Activated CD8-positive, alpha-beta memory T cell treated with anti-CD3 and anti-CD28 coated beads, Interleukin-2, amount 50 U/mL, for 24 hours (primary cell): ENCODE measurements around the gene RTTN.

Experiments used
- DNase-seq: peaks from one replicate; pipeline ENCODE4 v3.0.0-alpha.2; 2020; ENCODE audit errors: extremely low read depth

The RTTN gene

DNA sequence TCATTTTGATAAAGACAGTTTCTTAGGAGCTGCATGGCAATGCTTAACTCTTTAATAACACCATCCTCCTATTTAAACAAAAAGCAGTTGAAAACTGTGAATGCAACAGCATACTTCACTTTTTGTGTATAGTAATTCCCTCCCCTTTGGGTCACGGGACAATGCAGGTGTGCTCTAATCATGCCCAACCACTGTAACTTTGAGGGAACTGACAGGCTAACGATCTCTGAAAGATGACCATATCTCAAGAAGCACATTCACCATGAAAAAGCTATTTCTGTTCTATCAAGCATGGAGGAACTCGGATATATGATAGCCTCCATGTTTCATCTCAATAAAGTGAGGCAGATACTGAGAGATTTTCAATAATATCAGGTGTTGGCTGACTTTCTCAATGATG lies 176.8 kb downstream of the RTTN start:
- no peak for DNase-seq

DNA sequence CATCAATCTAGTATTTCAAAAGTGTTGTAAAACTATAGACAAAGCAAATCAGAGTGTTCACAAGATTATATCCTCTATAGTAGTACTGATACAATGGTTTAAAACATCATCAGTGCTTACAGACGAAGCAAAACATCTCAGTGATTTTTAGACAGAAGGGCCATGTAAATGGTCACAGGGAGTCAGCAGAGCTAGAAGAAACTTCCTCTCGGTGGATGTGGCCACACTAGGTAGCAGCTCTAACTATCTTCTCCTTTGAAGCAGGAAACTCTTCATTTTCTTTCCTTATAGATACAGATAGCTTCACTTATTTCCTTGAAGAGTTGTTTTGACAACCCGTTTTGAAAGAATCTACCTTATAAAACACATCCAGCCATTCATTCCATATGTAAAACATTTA lies 177.4 kb downstream of the RTTN start:
- DNase-seq: no peak

DNA sequence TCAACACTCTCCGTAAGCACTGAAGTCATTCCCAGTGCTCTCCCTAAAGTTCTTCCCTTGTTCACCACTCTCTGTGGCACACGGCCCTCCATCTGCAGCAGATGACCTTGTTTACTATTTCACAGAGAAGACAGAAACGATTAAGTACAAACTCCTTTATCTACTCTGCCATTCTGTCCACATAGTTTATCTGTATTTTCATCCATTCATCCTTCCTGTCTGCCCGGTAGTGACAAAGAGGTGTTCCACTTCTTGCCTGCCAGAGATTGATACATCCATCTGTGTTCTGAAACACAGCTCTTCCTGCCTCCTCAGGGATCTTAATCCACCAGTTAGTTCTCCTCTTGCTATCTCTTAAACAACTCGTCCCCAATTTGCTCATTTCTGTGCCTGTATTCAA lies 179.9 kb downstream of the RTTN start:
- no peak for DNase-seq

DNA sequence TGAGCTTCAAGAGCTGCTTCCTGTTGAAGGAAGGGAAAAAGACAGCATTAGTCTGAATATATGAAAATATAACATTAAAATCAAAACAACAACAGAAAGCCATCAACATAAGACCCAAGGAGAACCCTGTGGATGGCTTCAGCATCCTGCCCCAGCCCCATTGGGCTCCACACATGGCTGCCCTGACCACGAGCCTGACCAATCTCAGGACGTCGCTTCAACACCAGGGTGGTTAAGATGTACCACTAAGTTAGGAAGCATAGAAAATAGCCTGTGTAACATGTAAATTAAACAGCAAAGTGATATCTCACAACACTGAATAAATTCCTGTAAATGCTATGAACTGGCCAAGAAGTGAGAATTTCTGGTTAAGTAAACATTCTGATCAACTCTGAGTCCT lies 180.7 kb downstream of the RTTN start:
- no peak for DNase-seq

DNA sequence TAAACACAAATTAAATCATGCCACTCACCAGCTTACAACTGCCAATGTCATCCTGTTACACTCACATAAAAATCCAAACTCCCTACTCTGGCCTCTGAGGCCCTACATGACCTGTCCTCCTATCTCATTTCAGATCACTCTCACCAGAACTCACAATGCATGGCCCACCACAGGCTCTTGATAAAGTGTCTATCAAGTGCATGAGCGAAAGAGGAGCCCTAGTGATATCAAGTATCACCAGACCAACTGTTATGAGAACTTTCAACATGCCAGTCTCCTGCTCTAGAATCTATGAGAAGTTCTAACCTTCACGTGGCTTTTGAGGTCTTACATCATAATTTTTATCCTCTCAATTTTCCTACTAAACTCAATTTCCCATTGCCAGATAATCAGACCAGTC lies 181.4 kb downstream of the RTTN start:
- no peak for DNase-seq

DNA sequence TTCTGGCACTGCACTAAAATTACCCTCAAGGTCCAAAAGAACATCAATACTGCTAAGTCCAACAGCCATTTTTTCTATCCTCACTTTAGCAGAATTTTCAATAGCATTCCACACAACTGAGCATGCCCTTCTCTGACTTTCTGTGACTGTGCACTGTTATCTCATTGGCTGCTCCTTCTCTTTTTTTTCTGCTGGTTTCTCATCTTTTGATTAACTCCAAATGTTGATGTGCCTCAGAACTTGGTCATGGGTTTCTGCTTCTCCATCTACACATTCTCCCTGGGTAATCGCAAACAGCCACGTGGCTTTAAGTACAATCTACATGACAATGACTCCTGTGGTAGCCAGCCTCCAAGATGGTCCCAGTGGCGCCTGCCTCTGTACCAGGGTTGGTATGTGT lies 182.9 kb downstream of the RTTN start:
- DNase-seq: no peak

DNA sequence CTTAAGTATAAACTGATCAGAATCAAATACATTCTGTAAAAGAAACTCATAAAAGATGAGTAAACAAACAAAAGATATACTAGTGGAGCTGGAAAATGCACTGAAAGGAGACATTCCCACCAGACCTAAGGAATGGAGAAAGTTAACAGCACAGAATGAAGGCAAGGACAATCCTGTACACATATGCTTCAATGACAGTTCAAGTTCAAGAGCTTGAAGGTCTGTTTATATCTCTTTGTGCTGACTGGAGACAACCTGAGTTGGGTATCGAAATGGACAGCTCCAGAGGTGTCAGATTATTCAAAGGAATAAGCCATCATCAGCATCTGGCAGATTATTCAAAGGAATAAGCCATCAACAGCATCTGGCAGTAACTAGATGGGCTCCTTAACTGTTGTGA lies 184.0 kb downstream of the RTTN start:
- DNase-seq: no peak

DNA sequence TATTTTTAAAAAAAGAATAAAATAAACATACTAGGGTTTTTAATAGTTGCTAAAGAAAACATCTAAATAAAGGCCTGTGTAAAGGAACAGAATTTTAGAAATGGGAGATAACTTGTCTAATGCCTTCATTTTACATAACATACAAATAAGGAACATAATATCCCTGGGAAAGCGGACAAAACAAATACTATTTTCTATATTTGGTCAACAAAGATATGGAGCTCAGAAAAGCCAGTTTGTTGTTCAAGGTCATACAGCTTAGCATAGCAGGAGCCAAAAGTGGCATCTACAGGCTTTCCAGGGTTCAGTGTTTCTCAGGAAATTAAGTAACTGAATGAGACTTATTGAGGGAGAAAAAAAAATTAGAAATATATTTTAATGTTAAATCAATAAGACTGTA lies 184.4 kb downstream of the RTTN start:
- DNase-seq: no peak

DNA sequence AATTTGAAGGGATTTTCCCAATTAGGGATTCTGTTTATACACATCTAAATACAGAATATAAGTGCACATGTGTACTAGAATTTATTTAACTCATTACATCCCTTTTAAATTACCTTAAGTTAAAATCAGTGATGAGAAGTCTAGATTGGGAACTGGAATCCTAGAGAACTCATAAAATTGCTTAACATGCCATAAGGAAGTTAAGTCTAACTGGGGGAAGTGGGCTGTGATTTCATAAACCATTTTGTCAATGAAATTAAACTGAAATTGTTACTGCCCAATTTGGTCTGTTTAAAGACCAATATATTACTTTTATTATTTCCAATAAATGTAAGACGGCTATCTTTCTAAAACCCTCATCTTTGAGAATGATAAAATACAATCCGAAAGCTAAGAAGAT lies 185.5 kb downstream of the RTTN start:
- no peak for DNase-seq

DNA sequence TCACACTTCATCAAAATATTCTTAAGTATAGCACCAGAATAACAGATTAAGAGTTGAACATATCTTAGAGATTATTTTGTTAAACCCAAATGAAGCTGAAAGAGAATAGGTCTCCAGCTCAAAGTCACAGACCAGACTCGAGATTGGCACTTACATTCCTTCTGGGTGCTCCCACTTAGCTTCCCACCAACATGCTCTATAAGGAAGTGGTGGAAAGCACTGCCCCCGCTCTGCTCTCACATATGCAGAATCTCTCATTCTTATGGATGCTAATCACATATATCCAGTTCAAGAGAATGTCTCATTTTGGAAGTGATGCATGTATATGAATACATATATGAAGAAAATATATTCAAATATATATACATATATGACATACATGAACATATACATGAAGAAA lies 186.4 kb downstream of the RTTN start:
- no peak for DNase-seq

DNA sequence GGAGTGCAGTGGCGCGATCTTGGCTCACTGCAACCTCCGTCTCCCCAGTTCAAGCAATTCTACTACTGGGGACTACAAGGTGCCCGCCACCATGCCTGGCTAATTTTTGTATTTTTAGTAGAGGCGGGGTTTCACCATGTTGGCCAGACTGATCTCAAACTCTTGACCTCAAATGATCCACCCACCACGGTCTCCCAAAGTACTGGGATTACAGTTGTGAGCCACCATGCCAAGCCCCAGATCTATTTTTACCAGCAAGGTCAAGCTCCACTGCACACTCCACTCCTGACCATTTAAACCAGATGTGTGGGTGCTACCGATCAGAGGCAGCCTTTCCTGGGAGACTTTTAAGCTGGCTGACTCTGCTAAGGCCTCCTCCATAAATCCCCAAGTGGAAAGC lies 190.4 kb downstream of the RTTN start:
- DNase-seq: no peak

DNA sequence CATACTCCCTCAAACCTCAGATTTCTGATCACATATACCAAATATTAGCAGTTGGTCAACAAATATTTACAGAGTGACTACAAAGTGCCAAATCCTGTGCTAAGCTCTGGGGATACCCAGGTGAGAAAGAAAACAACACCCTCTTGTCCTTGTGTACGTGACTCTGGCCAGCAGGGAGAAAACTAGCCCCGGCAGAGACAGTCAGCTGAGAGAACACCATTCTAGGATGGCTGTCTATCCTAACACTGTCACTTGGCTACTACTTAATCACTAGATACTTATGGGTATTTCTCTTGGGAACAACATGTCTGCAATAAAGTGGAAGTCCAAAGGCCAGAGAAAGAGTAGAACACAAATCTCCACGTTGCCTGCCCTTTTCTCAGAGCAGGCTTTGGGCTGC lies 199.9 kb downstream of the RTTN start:
- DNase-seq: no peak

DNA sequence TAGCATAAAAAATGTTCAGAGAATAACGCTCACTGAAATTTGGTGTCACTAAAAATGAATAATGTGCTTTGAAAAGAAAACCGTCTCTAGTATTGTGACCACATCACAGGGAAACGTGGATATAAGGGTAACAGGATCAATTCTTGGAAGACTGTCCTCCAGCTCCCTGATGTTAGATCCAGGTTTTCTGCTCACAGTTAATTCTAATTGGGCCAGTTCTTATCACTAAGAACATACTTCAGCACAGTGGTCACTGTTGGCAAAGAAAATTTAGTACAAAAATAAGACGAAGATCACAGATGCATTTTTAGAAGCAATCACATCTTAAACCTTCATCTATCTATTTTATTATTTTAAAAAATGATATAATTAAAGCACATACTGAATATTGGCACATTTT lies 200.8 kb downstream of the RTTN start:
- no peak for DNase-seq

DNA sequence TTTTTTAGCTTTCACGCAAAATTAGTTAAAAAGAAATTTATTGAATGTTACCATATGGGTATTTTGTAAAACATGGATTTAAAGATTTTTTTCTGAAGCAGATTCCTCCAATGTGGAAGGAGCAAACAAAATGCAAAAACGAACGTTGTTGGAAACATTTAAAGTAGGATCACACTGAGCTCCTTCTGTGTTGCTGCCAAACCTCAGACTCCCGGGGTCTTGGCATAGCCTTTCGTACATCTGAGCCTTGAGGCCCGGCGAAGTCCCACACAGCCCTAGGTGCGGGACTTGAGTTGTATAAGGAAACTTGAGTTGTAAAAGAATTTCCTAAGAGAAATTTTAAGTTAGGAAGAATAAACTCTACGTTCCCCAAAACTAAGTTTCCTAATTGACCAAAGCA lies 205.8 kb downstream of the RTTN start:
- DNase-seq: no peak

DNA sequence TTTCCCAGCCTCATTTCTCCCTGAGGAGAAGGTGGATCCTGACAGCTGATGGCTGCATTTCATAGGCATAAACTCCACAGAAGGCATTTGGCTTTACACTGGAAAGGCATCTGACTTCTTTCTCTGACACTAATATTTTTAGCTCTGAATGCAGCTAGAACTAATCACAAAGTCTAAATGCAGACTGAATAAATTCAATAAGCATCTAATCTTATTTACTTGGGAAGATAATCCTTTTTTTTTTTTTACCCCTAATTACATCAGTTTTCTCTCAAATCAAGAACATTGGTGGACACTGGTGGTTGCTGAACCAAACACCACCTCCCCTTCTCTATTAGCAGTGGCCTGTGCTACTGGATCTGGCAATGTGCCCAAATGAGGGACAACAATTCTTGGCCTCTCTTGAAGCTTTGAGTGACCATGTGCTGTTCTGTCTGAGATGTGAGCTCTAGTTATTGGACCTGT lies 206.9 kb downstream of the RTTN start:
- no peak for DNase-seq

DNA sequence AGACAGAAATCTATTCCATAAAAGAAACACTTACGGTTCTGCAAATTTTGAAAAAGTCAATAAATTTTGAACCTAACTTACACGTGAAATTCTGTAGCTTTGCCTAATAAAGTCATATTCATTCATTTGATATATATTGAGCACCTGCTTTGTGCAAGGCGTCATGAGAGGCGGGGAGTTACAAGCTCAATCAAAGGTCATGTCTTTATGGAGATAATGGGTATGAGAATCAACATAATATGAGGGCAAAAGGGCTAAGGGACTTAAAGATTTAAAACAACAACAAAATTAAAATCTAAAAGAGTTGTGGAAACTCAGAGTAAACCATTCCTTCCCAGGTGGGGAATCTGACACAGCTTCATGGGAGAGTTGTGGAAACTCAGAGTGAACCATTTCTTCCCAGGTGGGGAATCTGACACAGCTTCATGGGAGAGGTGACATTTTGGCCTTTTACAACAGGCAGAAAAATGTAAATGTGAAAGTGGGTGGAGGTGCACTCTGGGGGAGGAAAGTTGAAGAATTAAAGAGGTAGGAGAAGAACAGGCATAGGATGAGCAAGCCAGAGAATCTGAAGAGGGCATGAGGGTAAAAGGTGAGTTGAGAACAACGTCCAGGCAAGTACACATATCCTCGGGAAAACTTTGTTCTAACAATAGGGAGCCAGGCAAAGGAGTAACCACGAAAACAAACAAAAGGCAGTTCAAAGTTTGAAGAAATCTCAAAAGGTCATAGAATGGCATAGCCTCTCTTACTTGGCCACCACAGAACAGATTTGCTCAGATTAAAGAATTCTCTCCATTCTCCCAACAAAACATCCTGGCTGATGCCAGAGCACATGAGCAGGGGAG lies 208.3 kb downstream of the RTTN start:
- no peak for DNase-seq

DNA sequence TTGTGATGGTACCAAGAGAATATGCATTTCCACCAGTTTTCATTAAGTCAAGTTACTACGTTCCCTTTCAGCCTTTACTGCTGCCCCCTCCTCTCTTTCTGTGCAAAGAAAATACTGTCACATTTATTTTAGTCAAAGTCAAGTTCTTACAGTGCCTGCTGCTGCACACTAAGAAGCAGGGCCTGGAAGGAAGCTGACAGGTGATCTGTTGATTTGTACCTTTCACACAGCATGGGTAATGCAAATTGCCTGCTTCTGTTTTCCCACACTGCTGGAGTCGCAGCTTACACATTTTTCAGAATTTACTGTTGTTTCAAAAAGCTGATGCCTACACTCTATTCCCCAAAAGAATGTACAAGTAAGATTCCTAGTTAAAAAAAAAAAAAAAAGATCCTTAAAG lies 209.1 kb downstream of the RTTN start:
- no peak for DNase-seq

DNA sequence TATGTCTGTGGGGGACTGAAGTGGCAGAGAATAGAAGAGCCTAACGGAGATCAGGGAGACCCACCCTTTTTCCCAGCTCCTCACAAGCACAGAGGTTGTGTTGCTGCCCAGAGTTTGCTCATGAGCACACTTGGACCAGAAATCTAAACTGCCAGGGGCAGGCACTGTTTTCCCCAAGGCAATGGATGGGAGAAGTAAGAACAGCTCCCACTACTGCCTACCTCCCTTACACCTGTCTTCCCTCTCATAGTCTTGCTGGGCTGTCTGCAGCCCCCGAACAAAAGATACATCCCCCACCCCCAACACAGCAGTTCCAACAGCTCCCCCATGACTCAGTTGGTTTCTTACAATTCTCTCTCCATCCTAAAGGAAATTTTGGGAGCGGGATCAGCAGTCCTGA lies 209.7 kb downstream of the RTTN start:
- DNase-seq: no peak

DNA sequence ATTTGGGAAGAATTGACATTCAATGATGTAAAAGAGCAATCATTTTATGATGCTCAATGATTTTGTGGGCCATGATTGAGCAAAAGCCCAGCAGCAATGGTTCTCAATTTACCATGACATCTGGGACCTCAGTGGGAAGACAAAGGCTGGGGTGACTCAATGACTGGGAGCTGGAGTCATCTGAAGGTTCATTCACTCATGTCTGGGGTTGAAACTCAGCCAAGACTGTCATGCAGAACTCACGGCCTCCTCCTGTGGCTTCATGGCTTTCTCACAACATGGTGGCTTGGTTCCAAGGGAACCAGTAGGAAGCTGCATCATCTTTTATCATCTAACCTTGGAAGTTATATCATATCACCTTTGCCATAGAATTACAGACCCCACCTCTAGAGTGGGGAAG lies 212.7 kb downstream of the RTTN start:
- no peak for DNase-seq

DNA sequence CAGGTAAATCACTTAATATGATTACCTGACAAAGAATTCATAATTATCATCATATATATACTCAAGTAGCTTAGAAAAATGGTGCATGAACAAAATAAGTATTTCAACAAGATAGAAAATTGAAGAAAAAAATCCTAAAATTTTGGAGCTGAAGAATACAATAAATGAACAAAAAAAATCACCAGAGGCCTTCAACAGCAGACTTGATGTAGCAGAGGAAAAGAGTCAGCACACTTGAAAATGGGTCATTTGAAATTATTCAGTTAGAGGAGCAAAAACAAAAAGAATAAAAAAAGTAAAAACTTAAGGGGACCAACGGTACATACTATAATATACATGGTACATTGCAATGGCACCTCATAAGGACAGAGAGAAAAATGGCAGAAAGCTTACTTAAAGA lies 217.6 kb downstream of the RTTN start:
- DNase-seq: no peak

DNA sequence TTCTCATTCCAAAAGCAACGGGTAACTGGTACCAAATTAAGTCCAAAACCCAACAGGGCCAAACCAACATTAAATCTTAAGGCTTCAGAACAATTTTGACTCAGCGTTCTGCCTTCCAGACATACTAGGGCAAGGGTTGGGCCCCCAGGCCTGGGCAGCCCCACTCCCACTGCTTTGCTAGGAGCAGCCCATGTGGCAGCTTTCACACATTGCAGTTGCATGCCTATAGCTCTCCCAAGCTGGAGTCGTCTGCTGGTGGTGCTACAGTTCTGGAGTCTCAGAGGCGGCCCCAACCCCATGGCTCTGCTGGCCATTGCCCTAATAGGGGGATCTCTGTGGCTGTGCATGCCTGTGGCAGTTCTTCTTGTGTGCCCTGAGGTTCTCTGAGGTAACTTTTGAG lies 220.2 kb downstream of the RTTN start:
- no peak for DNase-seq

DNA sequence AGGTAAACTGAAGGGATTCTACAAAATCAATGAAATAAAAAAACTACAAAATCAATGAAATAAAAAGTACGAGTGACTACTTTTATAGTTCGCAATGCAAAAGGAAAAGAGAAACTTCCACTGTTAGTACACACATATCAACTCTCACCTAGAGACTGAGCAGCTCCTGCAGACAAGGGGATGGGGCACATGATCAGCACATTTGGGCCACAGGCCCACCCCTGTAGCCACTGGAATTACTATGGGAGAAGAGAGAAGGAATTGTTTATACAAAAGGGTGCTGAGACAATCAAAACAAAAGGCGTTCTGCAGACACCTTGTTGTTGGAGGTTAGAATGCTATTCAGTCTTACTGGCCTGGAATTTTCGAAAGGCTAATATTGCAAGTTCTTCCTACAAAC lies 223.1 kb downstream of the RTTN start:
- DNase-seq: no peak

DNA sequence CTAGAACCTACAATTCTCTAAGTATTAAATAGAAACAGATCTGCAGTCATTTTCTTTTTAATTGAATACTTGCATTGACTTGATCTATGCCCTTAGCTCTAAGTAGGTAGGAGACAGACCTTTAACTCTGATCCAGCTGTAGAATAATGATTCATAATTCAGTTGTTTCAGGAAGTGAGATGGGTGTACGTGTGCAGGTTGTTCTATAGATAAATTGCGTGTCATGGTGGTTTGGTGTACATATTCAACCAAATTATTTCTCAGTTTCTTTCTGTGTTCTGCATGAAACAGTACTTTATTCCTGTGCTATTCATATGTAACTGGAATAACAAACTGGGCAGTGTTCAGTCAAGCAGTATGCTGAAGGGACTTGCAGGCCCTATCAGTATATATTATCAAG lies 223.5 kb downstream of the RTTN start:
- no peak for DNase-seq
